ENCODE results near the gene ATP6V0B.

- TF ChIP-seq CTCF (IDR thresholded peaks at IDR 0.05; ENCODE audit: poor library complexity, severe bottlenecking), result no peak
- no peak for TF ChIP-seq REST (IDR thresholded peaks at IDR 0.05; ENCODE audit: borderline replicate concordance)
- no peak for TF ChIP-seq RAD21 (conservative IDR thresholded peaks at IDR 0.05)
- TF ChIP-seq TAF1 (IDR thresholded peaks at IDR 0.05; ENCODE audit: low read depth), result no peak
- TF ChIP-seq POLR2AphosphoS5 (IDR thresholded peaks at IDR 0.05), result no peak
- TF ChIP-seq EP300 (conservative IDR thresholded peaks at IDR 0.05; ENCODE audit: poor library complexity, severe bottlenecking), result no peak
Measured at GRCh38 chr1:43976045-43976444, 1.3 kb downstream of the ATP6V0B start.

All from neural cell (in vitro differentiated cells).